ENCODE data around the gene EEFSEC.

The EEFSEC gene

GRCh38 chr3:128123156-128123537 lies 30.1 kb upstream of the EEFSEC start:
- peak overlapping the region; percentile 87 for H3K4me3 ChIP-seq (ENCODE audit: control insufficient read depth, low read depth, low read length)
- DNase-seq (ENCODE audit: low read depth): no peak
- no peak for TF ChIP-seq CTCF (IDR thresholded peaks at IDR 0.05; ENCODE audit: control insufficient read depth, insufficient read depth, low read depth, low read length, missing control alignments)

DNA sequence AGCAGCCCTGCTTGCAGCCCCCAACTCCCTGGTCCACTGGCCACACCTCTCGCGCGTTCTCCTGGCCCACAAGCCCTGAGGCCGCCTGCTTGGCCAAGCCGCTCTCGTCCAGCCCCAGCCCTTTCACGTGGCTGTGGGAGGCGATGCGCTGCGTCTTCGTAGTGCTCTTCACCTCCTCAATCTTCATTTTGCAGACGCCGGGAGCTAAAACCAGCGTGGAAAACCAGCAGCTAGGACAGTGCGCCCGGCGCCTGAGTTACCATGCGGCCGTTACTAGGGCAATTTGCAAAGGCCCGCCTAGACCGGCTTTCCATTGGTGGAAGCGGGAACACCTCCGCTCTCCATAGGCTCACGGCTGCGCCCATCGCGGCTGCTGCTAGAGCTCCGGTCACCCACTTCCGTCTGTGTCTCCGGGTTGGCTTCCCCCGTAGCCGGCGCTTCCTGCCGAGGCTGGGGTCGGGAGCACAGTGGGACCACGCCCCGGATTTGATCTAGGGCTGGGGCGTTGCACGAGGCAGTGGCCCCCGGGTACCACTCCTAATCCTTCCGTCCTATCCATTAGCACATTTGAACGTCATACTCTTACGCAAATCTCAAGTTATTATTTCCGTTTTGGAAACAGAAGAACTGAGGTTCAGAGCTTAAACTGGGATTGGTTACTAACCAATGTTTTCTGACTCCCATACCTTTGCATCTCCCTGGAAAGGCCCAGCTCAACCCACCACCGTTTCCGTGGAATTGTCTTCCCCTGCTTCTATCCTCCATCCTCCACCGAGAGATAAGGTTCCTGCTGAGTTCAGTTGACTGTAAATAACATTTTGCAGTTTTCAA lies 29.5 kb upstream of the EEFSEC start, which contains the start of gene RUVBL1:
RUVBL1 (minus strand) TSS at position 275 of the 831 bp plus-strand sequence; CDS start at position 187, 88 bp downstream.
- no peak for TF ChIP-seq CTCF (IDR thresholded peaks at IDR 0.05; ENCODE audit: control insufficient read depth, insufficient read depth, low read depth, low read length, missing control alignments)
- peak within 1 kb of the TSS; percentile 87 for H3K4me3 ChIP-seq (ENCODE audit: control insufficient read depth, low read depth, low read length)
- DNase-seq (ENCODE audit: low read depth): peak; percentile 82

- no peak overlapping the region for H3K4me3 ChIP-seq (ENCODE audit: control insufficient read depth, low read depth, low read length)
- no peak for TF ChIP-seq CTCF (IDR thresholded peaks at IDR 0.05; ENCODE audit: control insufficient read depth, insufficient read depth, low read depth, low read length, missing control alignments)
- no peak for DNase-seq (ENCODE audit: low read depth)
These were observed 26.0 kb upstream of the EEFSEC start for GRCh38 chr3:128127236-128127635.

GRCh38 chr3:128128251-128128650 lies 25.0 kb upstream of the EEFSEC start:
- no peak for DNase-seq (ENCODE audit: low read depth)
- no peak for TF ChIP-seq CTCF (IDR thresholded peaks at IDR 0.05; ENCODE audit: control insufficient read depth, insufficient read depth, low read depth, low read length, missing control alignments)
- H3K4me3 ChIP-seq (ENCODE audit: control insufficient read depth, low read depth, low read length): no peak overlapping the region

DNA sequence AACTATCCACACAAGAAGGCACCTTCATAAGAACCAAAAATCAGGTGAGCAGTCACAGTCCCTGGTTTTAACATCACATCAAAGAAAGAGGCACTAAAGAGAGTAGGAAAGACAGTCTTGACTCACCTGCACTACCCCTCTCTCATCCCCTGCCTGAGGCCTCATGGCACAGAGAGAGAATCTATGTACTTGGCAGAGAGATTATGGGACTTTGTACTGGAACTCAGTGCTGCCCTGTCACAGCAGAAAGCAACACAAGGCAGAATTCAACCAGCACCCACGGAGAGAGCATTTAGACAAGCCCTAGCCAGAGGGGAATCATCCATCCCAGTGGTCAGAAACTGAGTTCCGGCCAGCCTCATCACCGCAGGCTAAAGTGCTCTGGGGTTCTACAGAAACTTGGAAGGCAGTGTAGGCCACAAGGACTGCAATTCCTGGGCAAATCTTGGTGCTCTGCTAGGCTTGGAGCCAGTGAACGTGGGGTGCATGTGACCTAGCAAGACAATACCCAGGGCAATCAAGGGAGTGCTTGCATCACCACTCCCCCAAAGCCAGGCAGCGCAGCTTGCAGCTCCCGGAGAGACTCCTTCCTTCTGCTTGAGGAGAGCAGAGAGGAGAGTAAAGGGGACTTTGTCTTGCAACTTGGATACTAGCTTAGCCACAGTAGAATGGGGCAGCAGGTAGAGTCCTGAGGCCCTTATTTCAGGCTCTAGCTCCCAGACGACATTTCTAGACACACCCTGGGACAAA lies 21.2 kb upstream of the EEFSEC start:
- TF ChIP-seq CTCF (IDR thresholded peaks at IDR 0.05; ENCODE audit: control insufficient read depth, insufficient read depth, low read depth, low read length, missing control alignments): no peak

DNA sequence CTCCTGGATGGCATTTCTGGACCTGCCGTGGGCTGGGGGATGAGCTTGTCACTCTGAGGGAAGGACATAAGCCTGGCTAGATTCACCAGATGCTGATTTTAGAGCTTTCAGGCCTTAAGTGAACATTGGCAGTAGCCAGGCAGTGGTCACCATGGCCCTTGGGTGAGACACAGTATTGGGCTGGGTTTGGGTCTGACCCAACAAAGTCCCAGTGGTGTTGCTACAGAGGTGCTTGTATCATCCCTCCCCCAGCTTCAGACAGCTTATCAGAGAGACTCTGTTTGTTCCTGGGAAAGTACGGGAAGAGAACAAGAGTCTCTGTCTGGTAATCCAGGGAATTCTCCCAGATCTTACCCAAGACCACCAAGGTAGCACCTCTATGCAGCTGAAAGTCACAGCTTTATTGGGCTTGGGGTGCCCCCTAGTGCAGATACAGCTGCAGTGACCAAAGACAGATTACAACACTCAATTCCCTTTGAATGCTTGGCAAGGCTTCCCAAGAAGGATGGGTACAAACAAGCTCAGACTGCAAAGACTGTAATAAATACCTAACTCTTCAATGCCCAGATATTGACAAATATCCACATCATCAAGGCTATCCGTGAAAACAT lies 19.9 kb upstream of the EEFSEC start:
- no peak for DNase-seq (ENCODE audit: low read depth)
- peak; percentile 82 for TF ChIP-seq CTCF (IDR thresholded peaks at IDR 0.05; ENCODE audit: control insufficient read depth, insufficient read depth, low read depth, low read length, missing control alignments)
- H3K4me3 ChIP-seq (ENCODE audit: control insufficient read depth, low read depth, low read length): no peak overlapping the region

More for the DNA sequence above, 21.2 kb upstream of the EEFSEC start:
- no peak for DNase-seq (ENCODE audit: low read depth)
- no peak overlapping the region for H3K4me3 ChIP-seq (ENCODE audit: control insufficient read depth, low read depth, low read length)

Data from AG09309 (cell line).